GM18873 (cell line): ENCODE measurements around the gene MALT1.
"Not testable (repeated sequence)": the region's sequence is repeated elsewhere in the genome, so short reads cannot be mapped to it uniquely, and the experiment has no call there.

ENCODE experiments used
- ATAC-seq: cut with Tn5 transposase; IDR thresholded peaks from one replicate; pipeline ENCODE4 v1.9.1; 2021; ENCODE audit warnings: mild to moderate bottlenecking, moderate library complexity, moderate number of reproducible peaks; ENCODE audit not compliant: unreplicated experiment, low FRiP score

The MALT1 gene

GRCh38 chr18:58650830-58651229, 20.4 kb upstream of the MALT1 start:
- ATAC-seq = not testable (repeated sequence)

- not testable (repeated sequence) for ATAC-seq
Measured at GRCh38 chr18:58653144-58653722, 18.0 kb upstream of the MALT1 start.

- ATAC-seq = no peak
Measured at GRCh38 chr18:58653814-58654509, 17.3 kb upstream of the MALT1 start.

GRCh38 chr18:58654896-58655614, 16.2 kb upstream of the MALT1 start:
- ATAC-seq = no peak

GRCh38 chr18:58657081-58657480, 14.2 kb upstream of the MALT1 start:
- no peak for ATAC-seq

- ATAC-seq = no peak
Measured at GRCh38 chr18:58657494-58657893, 13.8 kb upstream of the MALT1 start.

GRCh38 chr18:58659691-58660090, 11.6 kb upstream of the MALT1 start:
- no peak for ATAC-seq

GRCh38 chr18:58660915-58661314, 10.3 kb upstream of the MALT1 start:
- no peak for ATAC-seq

GRCh38 chr18:58661423-58661822, 9.8 kb upstream of the MALT1 start:
- no peak for ATAC-seq

GRCh38 chr18:58662118-58662517, 9.1 kb upstream of the MALT1 start:
- ATAC-seq = no peak

- ATAC-seq = no peak
Measured at GRCh38 chr18:58666176-58666575, 5.1 kb upstream of the MALT1 start.

GRCh38 chr18:58668211-58668610, 3.1 kb upstream of the MALT1 start:
- ATAC-seq = no peak

GRCh38 chr18:58668897-58669296, 2.4 kb upstream of the MALT1 start:
- no peak for ATAC-seq

- ATAC-seq = no peak
Measured at GRCh38 chr18:58669731-58670378, 1.4 kb upstream of the MALT1 start.

GRCh38 chr18:58670404-58671110, 708 bp upstream of the MALT1 start:
- ATAC-seq = no peak

- ATAC-seq = no peak
Measured at GRCh38 chr18:58671632-58672564, 633 bp downstream of the MALT1 start.

GRCh38 chr18:58674159-58674558, 2.9 kb downstream of the MALT1 start:
- ATAC-seq = no peak

GRCh38 chr18:58674863-58675472, 3.7 kb downstream of the MALT1 start:
- no peak for ATAC-seq

GRCh38 chr18:58676270-58676669, 5.0 kb downstream of the MALT1 start:
- ATAC-seq = no peak
